GM19099 (cell line): Measurements from ENCODE around the gene ABI2.

Source experiments
- POLR2A ChIP-seq: IDR thresholded peaks from 3 replicates; pipeline ENCODE4 v1.6.1; 2011; ENCODE audit warnings: low read depth; ENCODE audit not compliant: insufficient read length; ENCODE audit errors: extremely low read depth

The ABI2 gene

GRCh38 chr2:203444738-203445137, 116.5 kb downstream of the ABI2 start:
- TF ChIP-seq POLR2A = no peak

DNA sequence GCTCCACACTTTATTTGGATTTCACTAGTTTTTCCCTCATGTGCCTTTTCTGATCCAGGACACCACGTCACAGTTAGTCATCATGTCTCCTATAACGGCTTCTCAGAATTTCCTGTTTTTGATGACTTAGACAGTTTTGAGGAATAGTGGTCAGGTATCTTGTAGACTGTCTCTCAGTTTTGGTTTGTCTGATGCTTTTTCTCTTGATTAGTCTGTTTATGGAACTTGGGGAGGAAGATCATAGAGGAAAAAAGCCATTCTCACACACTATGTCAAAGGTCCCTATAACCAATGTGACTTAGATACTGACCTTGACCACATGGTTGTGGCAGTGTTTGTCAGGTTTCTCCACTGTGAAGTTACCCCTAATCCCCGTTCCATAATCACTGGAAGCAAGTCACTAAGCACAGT, 117.9 kb downstream of the ABI2 start:
- no peak for TF ChIP-seq POLR2A

DNA sequence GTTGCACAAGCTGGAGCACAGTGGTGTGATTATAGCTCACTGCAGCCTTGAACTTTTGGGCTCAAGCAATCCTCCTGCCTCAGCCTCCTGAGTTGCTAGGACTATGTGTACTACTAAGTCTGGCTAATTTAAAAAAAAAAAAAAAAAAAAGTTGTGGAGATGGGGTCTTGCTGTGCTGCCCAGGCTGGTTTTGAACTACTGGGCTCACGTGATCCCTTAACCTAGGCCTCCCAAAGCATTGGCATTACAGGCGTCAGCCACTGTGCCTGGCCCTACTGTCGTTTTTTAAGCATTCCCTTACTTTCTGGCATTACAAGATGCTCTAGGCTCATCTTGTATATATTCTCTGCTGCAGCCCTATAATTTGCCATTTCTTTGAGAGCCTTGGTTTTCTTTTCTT, 118.6 kb downstream of the ABI2 start:
- TF ChIP-seq POLR2A = no peak

GRCh38 chr2:203450561-203450960, 122.4 kb downstream of the ABI2 start:
- TF ChIP-seq POLR2A = no peak

GRCh38 chr2:203451011-203451410, 122.8 kb downstream of the ABI2 start:
- no peak for TF ChIP-seq POLR2A

DNA sequence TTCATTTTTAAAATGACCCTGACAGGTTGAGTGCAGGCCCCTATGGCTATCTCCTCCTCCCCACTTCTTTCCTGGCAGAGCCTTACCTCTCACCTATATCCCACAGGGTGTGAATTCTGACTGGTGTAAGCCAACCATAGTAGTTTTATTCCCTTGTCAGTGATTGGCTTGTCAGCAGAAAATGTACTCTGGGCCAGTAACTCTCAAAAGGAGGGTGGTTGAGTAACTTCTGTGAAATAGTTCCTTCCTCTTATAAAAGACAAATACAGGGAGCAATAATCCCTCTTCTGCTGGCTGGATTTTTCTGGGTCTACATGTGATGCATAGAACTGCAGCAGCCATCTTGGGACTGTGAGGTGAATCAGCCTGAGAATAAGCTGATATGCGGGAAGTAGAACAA, 123.5 kb downstream of the ABI2 start:
- no peak for TF ChIP-seq POLR2A

DNA sequence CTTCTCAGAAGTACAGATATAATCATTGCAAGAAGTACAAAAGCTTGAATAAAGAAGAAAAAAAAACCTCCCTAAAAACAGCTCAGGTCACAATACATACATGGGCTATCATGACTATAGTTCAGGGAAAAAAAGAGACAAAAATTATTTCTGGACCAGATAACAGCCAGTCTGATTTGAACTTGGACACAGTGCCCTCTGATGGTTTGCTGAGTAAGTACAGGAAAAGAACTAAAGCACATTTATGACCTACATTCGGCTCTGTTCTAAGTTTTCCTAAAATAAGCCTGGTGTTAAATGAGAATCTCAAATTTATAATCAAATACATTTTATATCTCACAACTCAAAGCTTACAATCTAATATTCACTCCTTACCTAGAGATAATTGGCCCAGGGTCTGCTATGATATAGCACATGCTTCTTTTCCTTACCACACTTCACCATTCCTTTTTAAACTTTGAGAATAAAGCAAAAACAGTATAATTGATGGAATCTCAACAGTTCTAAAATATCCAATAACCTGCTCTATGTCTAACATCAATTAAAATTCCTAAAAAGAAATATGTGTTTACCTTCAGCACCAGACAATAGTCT, 125.8 kb downstream of the ABI2 start:
- no peak for TF ChIP-seq POLR2A

DNA sequence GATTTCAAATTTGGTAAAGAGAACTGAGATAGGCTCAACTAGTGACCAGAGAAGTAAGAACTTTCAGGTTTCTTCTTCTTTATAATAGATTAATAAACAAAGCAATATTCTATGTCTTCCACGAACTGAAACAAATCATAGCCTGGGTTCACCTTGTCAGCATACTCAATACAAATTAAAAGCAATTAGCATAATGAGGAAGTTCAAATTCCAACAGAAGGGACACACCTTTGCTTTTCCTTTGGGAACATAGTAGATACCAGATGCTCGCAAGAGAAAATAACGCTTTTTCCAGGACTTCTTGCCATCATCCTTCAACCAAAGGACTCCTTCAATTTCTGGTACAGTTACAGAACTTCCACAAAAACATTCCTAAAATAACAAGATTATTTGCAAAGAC, 127.0 kb downstream of the ABI2 start:
- TF ChIP-seq POLR2A = no peak

DNA sequence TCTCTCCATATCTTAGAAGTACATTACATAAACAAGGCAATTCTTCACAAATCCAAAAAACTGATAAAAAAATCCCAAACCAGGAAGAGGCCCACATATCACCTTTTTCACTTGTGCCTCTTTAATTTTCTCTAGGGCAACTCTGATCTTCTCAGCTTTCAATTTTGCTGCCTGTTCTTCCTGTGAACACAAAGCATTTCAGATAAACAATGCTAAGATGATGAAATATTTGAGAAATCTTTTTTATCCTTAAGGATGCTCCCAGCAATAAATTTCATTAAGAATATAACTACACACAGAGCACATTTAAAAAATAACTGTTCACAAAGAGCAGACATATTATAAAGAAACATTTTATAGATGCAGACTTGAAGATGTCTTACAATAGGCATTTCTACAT, 133.6 kb downstream of the ABI2 start:
- no peak for TF ChIP-seq POLR2A

- no peak for TF ChIP-seq POLR2A
Observed at GRCh38 chr2:203462308-203462707, 134.1 kb downstream of the ABI2 start.

- no peak for TF ChIP-seq POLR2A
Observed at GRCh38 chr2:203463266-203463678, 135.1 kb downstream of the ABI2 start.

- TF ChIP-seq POLR2A = no peak
Observed at GRCh38 chr2:203469546-203469945, 141.4 kb downstream of the ABI2 start.

DNA sequence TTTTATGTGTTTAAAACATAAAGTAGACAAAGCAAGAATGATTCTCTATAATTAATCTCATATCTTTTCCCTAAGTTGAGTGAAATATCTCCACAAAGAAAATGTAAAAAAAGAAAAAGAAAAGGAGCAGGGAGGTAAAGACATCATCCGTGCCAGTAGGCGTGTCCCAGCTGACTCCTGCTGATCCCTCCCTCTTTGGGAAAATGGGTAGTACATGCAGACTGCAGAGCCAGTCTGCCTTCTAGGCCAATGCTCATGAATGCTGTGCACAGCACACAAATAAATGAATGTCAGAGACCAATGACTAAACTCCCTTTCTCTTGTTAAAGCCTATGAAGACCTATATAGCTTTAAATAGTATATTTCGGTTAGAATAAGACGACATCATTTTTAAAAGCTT, 142.2 kb downstream of the ABI2 start:
- no peak for TF ChIP-seq POLR2A

DNA sequence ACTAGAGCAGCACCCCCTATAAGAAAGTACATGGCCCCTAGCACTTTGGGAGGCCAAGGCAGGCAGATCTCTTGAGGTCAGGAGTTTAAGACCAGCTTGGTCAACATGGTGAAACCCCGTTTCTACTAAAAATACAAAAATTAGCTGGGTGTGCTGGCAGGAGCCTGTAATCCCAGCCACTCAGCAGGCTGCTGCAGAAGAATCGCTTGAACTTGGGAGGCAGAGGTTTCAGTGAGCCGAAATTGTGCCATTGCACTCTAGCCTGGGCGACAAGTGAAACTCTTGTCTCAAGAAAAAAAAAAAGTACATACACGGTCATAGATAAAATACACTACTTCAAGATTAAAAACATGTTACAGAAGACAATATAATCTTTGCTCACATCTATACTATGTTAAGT, 143.1 kb downstream of the ABI2 start:
- TF ChIP-seq POLR2A = no peak

- no peak for TF ChIP-seq POLR2A
Observed at GRCh38 chr2:203476881-203477280, 148.7 kb downstream of the ABI2 start.

- no peak for TF ChIP-seq POLR2A
Observed at GRCh38 chr2:203480623-203481022, 152.4 kb downstream of the ABI2 start.

DNA sequence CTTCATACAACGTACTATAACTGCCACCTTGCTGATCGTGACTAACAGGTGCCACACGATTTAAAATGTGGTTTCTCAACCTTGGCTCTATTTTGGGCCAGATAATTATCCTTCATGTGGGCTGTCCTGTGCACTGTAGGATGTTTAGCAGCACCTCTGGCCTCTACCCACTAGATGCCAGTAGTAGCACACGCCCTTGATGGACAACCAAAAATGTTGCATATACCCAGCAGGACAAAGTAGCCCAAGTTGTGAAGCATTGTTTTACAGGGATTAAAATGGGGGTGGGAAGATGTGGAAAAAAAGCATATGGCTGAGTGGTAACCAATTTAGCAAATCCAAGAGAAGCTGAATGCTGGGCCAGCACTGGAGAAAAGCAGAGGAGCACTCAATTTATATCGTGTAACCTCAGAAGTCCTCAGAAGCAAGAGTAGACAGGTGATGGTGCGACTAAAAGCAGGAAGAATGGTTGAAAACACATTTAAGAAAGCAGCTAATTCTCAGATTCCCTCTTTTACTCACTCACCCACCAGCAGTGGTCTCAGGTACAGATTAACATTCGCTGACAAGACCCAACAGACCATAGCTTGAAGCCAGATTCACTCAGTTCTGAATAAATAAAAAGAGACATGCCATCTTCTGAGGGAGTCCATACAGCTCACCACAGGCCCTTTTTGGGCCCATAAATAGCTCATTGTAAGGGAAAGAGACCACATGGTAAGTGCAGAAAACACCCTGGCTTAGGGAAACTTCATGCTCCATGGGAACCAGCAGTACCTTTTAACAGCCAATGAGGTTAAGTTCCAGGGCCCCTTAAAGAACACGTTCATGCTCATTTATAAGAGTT, 156.3 kb downstream of the ABI2 start:
- no peak for TF ChIP-seq POLR2A

GRCh38 chr2:203489531-203489930, 161.3 kb downstream of the ABI2 start:
- TF ChIP-seq POLR2A = no peak
